Activated CD8-positive, alpha-beta memory T cell treated with anti-CD3 and anti-CD28 coated beads, Interleukin-2, amount 50 U/mL, for 48 hours (primary cell): ENCODE results near the gene XRCC1.

ENCODE experiments used
- DNase-seq: peaks from one replicate; pipeline ENCODE4 v3.0.0-alpha.2; 2020

The XRCC1 gene

GRCh38 chr19:43507880-43508279 lies 67.4 kb downstream of the XRCC1 start:
- DNase-seq, result no peak

GRCh38 chr19:43506629-43507028 lies 68.7 kb downstream of the XRCC1 start:
- no peak for DNase-seq

GRCh38 chr19:43505941-43506340 lies 69.4 kb downstream of the XRCC1 start:
- DNase-seq, result no peak

GRCh38 chr19:43505186-43505456 lies 70.2 kb downstream of the XRCC1 start:
- DNase-seq, result no peak

GRCh38 chr19:43504426-43505185 lies 70.7 kb downstream of the XRCC1 start, which contains the start of gene PHLDB3:
PHLDB3 (minus strand) TSS chr19:43504746; CDS start chr19:43504118, 628 bp downstream.
- DNase-seq, result peak; percentile 82

GRCh38 chr19:43503501-43504425 lies 71.6 kb downstream of the XRCC1 start:
- DNase-seq, result peak; percentile 97

GRCh38 chr19:43502419-43502976 lies 72.8 kb downstream of the XRCC1 start:
- DNase-seq, result no peak

GRCh38 chr19:43501661-43502418 lies 73.5 kb downstream of the XRCC1 start:
- no peak for DNase-seq

GRCh38 chr19:43499042-43499441 lies 76.3 kb downstream of the XRCC1 start:
- no peak for DNase-seq

GRCh38 chr19:43498233-43498842 lies 77.0 kb downstream of the XRCC1 start:
- no peak for DNase-seq

GRCh38 chr19:43496960-43497359 lies 78.4 kb downstream of the XRCC1 start:
- DNase-seq, result no peak

GRCh38 chr19:43495082-43495481 lies 80.2 kb downstream of the XRCC1 start:
- DNase-seq, result no peak
